GDM1 (cell line): ENCODE results near the gene MBP.

Experiments
- DNase-seq: peaks from one replicate; lab custom pipeline; 2025; lab: John Stamatoyannopoulos, UW

The MBP gene

DNA sequence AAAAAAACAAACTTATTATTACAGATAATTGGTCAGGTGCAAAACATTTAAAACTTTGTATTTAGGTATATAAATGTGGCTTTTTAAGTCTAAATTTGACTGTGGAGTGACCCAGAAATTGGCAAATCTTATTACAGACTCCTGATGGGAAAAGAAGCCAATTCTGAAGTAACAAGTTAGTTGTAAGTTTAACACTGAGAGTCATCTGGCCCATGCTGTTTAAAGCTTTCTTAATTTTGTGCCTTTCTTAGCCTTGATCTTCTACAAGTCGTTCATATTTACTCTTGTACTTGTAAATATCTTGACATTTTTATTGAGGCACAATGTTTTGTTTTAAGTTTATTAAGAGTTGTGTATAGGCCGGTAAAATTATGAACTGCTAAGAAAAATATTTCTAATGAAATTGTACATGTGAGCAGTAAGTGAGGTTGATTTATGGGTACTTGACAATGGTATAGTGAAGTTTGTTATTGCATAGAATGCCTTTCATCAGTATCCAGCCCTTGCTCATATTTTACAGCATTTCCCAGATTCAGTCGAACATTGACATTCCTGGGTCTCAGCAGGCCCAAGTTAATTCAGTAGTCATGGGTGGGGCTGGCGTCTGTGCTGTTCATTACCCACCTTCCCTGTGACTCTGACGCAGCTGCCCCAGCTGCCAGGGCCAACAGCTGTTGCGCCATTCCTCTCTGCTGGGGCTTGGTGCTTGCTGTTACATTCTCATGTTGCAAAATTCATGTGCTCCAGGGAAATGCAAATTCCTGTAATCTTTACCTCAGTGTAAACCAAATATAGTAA lies 188.8 kb downstream of the MBP start:
- no peak for DNase-seq

DNA sequence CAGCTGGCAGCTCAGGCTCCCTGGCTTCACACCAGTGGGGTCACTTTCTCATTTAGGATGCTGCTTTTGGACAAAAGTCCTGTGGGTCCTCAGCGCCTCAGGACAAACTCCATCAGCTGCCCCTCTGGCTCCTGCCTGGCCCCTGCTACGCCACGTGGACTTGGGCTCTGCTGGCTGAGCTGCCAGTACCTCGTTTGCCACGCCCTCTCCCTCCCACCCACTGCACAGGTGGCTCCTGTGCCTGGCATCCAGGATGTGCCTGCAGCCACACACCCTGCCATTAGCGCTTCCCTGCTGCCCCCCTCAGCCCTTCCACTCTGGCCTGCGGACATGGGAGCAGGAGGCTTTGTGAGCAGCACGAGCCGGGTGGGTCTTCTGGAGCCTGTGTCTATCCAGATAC lies 191.3 kb downstream of the MBP start:
- no peak for DNase-seq

DNA sequence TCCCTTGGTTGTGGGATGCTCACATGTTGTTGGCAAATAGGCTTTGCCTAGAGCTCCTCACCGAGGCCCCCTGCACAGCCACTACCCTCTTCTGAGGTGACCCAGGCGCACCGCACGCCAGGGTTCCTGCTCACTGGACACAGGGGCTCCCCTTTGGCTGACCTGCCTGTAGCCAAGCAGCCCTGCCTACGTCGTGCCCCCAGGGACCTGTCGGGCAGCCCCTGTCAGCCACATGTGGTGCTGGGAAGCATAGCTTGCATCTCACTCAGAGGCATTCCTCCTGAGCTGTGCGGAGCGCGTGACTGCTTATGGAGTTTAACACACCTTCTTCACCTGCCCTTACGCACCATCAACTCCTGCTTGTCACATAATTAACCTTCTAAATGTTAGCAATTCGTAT lies 194.0 kb downstream of the MBP start:
- DNase-seq = no peak

DNA sequence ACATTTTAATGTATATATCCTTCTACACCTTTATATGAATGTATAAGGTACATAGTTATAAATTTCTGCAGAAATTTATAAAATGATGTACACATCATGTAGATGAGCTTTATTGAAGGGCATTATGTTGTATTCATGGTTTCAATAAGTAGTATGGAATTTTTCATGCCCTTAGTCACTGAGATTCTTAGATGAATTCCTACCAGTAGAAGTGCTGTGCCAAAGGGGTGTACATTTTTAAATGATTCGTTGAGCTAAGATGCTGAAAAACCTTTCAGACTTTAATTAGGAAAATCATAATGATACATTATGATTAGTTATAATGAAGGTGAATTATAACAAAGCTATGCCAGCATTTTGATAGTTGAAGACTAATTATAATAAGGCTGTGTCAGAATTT lies 195.0 kb downstream of the MBP start:
- DNase-seq = no peak

DNA sequence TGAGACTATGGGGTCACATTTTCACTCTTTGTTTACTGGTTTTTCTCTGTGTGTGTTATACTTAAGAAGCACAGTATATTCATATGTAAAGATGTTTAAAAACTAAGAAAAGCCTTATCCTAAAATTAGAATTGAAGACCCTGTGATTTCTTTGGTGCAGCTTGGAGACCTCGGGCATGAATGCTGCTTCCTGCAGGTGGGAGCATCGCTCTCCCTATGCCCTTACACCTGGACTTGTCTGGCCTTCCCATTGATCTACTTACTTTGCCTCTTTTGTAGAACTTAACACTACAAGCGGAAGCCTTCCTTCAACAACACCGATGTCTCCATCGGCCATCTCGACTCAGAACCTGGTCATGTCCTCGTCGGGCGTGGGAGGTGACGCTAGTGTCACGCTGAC lies 195.7 kb downstream of the MBP start:
- no peak for DNase-seq

DNA sequence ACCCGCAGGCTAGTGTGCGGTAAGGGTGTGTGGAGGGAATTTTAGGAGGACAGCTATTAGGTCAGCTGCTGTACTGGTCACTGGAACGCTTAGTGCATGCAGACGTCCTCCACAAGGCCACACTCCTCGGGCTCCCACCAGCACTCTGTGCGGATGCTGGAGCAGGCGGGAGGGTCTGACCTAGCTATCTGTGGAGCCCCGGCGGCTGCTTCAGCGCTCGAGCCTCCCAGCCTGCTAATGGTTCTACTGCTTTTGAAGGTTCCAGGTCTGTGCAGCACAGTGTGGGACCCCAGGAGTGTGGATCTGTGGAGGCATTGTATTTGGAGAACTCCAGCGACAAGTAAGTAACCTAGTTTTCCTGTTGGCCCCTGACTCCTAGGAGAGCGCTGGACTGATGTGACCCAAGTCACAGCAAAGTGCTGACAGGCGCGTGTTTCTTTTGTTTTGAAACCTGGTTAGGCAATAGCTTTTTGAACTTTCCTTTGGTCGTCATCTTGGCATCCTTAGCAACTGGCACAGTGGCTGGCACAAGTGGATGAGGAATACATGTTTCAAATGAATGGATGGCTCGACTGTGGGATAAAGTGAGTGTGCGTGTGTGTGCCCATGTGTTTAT lies 196.8 kb downstream of the MBP start:
- no peak for DNase-seq

DNA sequence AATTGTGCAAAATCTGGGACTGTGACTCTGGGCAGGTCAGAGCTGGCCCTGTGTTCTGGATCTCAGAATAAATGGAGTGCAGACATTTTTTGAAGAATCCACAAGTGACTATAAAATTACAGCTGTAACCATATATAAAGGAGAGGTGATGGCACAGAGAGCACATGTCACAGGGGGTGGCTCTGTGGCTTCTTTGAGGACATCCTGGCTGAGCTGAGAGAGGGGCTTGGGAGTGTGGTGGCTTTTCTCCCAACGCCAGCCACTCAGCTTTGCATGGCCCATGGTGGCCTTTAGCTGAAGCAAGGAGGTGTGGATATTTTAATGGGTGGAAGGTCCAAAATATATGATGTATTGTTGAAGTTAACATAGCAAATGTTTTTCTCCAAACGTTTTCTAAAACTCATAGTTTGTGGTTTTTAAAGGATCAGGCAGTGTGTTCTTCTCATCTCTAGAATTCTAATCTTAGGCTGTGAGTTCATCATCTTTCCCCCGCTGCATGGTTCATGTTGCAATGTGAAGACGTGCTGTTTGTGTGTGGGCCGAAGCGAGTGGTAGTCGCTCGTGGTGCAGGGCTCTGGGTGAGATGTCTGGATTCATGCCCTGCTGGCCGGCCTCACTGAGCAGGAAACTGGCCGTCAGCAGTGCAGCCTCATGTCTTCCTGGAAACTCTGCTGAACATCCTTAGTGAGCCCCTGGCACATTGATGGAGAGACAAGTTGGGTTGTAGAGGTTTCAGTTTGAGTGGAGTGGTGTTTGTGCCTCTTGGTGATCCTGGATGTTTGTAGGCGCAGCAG lies 200.4 kb downstream of the MBP start:
- DNase-seq = no peak

DNA sequence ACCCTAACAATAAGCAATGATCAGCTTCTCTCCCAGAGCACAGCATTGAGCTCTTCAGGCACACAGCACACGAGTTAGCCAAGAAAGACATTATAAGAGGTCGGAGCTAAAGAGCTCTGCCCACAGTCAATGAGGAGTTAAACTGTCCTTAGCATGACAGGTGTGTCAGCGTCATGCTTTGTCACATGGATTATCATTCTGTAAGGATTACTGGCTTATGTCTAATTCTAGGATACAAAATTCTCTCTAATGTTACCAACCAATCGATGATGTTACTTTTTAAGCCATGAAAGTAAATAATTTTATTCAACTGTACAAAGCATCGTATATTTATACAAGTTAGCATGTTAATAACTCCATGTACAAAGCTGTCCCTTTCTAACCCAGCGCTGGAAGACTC lies 201.4 kb downstream of the MBP start:
- DNase-seq = no peak
